ACC112 (cell line): Measurements from ENCODE around the gene ZDHHC8.

Experiments
- H2AFZ ChIP-seq: fragments of 200-600 bp; sonication (generic); one replicate; pipeline ENCODE4 v1.6.0; 2017; ENCODE audit warnings: antibody characterized with exemption, low read length; ENCODE audit not compliant: unreplicated experiment
- H3K27ac ChIP-seq: fragments of 200-600 bp; sonication (generic); 2 replicates; pipeline ENCODE4 v1.5.1; 2014; ENCODE audit warnings: low read depth, mild to moderate bottlenecking, antibody characterized with exemption, low read length, moderate library complexity
- H3K27me3 ChIP-seq: fragments of 200-600 bp; sonication (generic); 2 replicates; pipeline ENCODE4 v1.6.1; 2014; ENCODE audit warnings: mild to moderate bottlenecking, antibody characterized with exemption, low read length, moderate library complexity, mixed read lengths; ENCODE audit not compliant: insufficient read depth
- H3K36me3 ChIP-seq: fragments of 200-600 bp; sonication (generic); 2 replicates; pipeline ENCODE4 v1.6.1; 2016; ENCODE audit warnings: mild to moderate bottlenecking, antibody characterized with exemption, low read length, moderate library complexity, mixed read lengths; ENCODE audit not compliant: insufficient read depth
- H3K4me1 ChIP-seq: fragments of 200-600 bp; sonication (generic); one replicate; pipeline ENCODE4 v1.6.1; 2016; ENCODE audit warnings: low read length, mixed read lengths; ENCODE audit not compliant: insufficient read depth, unreplicated experiment, control insufficient read depth
- H3K4me3 ChIP-seq: fragments of 200-600 bp; sonication (generic); 2 replicates; pipeline ENCODE4 v1.5.1; 2014; ENCODE audit warnings: mild to moderate bottlenecking, low read depth, low read length
- H3K79me2 ChIP-seq: fragments of 200-600 bp; sonication (generic); one replicate; pipeline ENCODE4 v1.6.0; 2016; ENCODE audit warnings: low read length; ENCODE audit not compliant: control insufficient read depth, unreplicated experiment, insufficient read depth

Gene ZDHHC8

GRCh38 chr22:20140107-20140445, 8.5 kb downstream of the ZDHHC8 start:
- Histone ChIP-seq H3K4me3 (no peak overlapping the region), H3K27me3 (no peaks in the 10 kb centered on the region), H3K27ac (no peak overlapping the region), H3K36me3 (no peaks in the 10 kb centered on the region), H3K79me2 (peaks cover 13% of the 10 kb centered on the region), H3K4me1 (peaks cover 10% of the 10 kb centered on the region), H2AFZ (no peak overlapping the region)

GRCh38 chr22:20140521-20140964, 8.9 kb downstream of the ZDHHC8 start:
- Histone ChIP-seq H3K79me2 (peaks cover 8% of the 10 kb centered on the region), H3K4me3 (no peak overlapping the region), H2AFZ (no peak overlapping the region), H3K4me1 (peaks cover 10% of the 10 kb centered on the region), H3K36me3 (no peaks in the 10 kb centered on the region), H3K27me3 (no peaks in the 10 kb centered on the region), H3K27ac (no peak overlapping the region)

- peaks cover under 1% of the 10 kb centered on the region for H3K79me2 ChIP-seq
- no peaks in the 10 kb centered on the region for H3K27me3 ChIP-seq
- no peak overlapping the region for H2AFZ ChIP-seq
- H3K27ac ChIP-seq, result peak overlapping the region; percentile 43
- no peaks in the 10 kb centered on the region for H3K36me3 ChIP-seq
- H3K4me1 ChIP-seq, result peaks cover 10% of the 10 kb centered on the region
- no peak overlapping the region for H3K4me3 ChIP-seq
These were observed 9.8 kb downstream of the ZDHHC8 start for GRCh38 chr22:20141186-20142077.

GRCh38 chr22:20142711-20143621, 11.4 kb downstream of the ZDHHC8 start:
- Histone ChIP-seq H3K27me3 (no peaks in the 10 kb centered on the region), H2AFZ (no peak overlapping the region), H3K79me2 (no peaks in the 10 kb centered on the region), H3K27ac (no peak overlapping the region), H3K4me1 (peaks cover 10% of the 10 kb centered on the region), H3K4me3 (no peak overlapping the region), H3K36me3 (no peaks in the 10 kb centered on the region)

GRCh38 chr22:20143883-20144665, 12.5 kb downstream of the ZDHHC8 start:
- no peaks in the 10 kb centered on the region for H3K27me3 ChIP-seq
- H3K27ac ChIP-seq, result no peak overlapping the region
- no peaks in the 10 kb centered on the region for H3K79me2 ChIP-seq
- no peaks in the 10 kb centered on the region for H3K36me3 ChIP-seq
- H2AFZ ChIP-seq, result no peak overlapping the region
- peaks cover 10% of the 10 kb centered on the region for H3K4me1 ChIP-seq
- H3K4me3 ChIP-seq, result no peak overlapping the region

- Histone ChIP-seq H3K27me3 (no peaks in the 10 kb centered on the region), H3K79me2 (no peaks in the 10 kb centered on the region), H3K4me3 (no peak overlapping the region), H3K36me3 (no peaks in the 10 kb centered on the region), H3K27ac (no peak overlapping the region), H3K4me1 (peaks cover 10% of the 10 kb centered on the region), H2AFZ (no peak overlapping the region)
These were observed 13.7 kb downstream of the ZDHHC8 start for GRCh38 chr22:20145206-20145831.

GRCh38 chr22:20145832-20146223, 14.2 kb downstream of the ZDHHC8 start:
- Histone ChIP-seq H3K4me3 (no peak overlapping the region), H3K27me3 (no peaks in the 10 kb centered on the region), H3K79me2 (no peaks in the 10 kb centered on the region), H3K4me1 (peaks cover 10% of the 10 kb centered on the region), H2AFZ (no peak overlapping the region), H3K27ac (no peak overlapping the region), H3K36me3 (no peaks in the 10 kb centered on the region)

GRCh38 chr22:20146777-20147176, 15.2 kb downstream of the ZDHHC8 start:
- Histone ChIP-seq H3K4me1 (peaks cover 6% of the 10 kb centered on the region), H3K4me3 (no peak overlapping the region), H3K36me3 (no peaks in the 10 kb centered on the region), H3K27ac (no peak overlapping the region), H3K79me2 (no peaks in the 10 kb centered on the region), H2AFZ (no peak overlapping the region), H3K27me3 (no peaks in the 10 kb centered on the region)

GRCh38 chr22:20147237-20147988, 15.8 kb downstream of the ZDHHC8 start:
- no peak overlapping the region for H3K27ac ChIP-seq
- no peaks in the 10 kb centered on the region for H3K4me1 ChIP-seq
- no peak overlapping the region for H3K4me3 ChIP-seq
- no peaks in the 10 kb centered on the region for H3K79me2 ChIP-seq
- H2AFZ ChIP-seq, result no peak overlapping the region
- H3K36me3 ChIP-seq, result no peaks in the 10 kb centered on the region
- no peaks in the 10 kb centered on the region for H3K27me3 ChIP-seq
